ENCODE measurements around the gene SURF4.

The SURF4 gene

DNA sequence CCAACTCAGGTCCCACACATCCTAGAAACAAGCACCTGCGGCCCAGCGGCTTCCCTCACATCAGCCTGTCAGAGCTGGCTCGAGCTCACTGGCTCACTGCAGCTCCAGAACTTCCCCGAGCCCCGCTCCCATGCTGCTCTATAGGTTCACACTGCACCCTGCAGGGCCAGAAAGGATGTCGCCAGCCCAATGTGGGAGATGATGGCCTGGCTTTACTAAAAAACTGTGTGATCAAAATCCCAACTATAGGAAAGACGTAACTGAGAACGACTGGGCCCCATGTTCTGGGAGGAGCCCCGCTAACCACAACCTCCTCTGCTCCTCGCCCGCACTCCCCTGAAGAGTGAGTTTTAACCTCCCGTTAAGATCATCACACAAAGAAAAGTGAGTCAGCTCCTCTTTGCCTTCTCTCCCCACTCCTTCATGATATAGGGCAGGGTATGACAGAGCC lies 4.6 kb downstream of the SURF4 start:
- no peak for DNase-seq

DNA sequence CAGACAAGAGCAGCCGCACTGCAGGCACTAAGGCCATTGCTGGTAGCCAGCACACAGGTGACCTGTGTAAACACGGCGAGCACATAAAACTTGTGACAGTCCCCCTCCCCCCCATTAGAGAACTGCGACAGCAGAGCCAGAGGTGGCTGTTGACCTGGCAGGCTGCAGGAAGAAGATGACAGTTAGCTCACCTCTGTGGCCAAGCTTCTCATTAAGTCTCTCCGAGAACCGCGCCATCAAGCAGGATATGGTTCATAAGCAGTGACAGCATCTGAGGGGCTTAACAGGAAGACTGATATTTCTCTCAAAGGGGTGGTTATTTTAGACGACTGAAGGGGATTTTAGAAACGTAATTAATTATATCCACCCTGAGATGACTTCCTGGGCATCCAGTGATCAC lies 5.2 kb downstream of the SURF4 start:
- DNase-seq, result no peak

DNA sequence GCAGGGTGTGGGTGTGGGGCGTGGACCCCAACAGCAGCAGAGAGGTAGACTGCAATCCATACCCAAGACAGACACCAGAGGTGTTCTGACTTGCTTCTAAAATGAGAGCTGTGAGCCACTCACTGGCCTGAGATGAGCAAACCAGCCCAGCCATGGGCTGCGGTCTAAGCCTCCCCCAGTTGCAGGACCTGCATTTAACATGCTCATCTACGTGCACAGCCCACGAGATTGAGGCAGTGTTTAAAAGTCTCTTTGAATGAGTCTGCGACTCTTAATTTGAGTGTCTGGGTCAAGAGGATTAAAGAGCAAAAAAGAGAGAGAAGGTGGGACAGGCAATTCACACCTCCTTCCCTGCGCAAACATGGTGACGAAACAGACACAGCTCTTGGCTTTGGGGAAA lies 5.9 kb downstream of the SURF4 start:
- no peak for DNase-seq

DNA sequence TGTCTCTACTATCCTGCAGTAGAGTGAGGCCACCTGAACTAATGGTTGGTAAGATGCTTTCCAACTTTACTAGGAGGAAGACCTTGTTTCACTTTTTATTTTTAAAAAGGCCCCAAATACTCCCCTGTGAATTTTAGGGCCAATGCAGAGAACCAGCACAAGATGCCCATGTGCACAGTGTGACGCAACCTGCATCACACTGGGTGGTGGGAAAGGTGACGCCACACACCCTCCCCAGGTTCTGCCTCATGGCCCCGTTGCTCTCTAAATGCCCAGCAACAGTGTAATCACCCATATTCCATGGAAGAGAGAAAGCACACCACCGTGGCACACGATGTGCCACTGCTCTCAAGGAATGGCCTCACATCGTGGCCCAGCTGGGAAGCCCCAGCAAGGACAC lies 6.4 kb downstream of the SURF4 start:
- DNase-seq, result no peak

DNA sequence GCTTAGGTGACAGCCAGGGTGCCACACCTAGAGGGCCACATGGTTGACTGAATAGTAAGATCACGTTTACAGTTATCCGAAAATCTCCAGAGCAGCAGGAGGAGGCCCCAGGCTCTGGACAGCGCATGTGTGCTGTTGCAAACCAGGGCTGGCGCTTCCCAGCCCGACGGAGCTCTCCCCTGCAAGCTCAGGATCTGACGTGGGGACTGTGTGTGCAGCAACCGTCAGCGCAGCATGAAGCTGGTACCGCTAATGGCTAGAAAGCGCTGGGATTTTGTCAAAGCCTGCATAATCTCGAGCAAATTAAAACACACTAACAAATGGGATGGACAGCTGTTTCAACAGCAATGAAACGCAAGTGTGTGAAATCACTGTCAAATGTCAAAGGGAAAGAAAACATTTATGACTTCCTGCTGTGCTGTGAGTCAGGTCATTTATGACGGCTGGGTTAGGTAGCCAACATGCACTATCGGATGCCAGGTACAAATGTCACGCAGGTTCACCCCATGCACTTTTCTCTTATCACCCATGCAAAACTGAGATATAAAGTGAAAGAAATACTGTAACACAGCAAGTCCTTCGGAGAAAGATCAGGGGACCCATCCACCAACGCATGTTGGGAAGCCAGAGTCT lies 7.5 kb downstream of the SURF4 start:
- DNase-seq, result peak; percentile 72

DNA sequence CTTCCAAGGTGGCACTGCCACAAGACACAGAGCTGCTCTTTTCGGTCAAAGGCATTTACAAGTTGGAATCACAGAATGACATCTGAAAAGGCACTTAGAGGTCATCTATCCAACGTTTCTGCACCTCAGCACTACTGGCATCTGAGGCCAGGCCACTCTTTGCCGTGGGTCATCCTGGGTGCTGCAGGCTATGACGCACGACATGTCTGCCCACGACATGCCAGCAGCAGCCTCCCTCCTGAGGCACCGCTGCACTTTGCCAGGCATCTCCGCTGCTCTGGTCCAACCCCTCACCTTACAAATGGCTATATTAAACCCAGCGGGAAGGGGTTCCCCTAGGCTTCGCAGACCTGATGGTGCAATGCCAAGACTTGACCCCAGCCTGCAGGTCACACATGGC lies 8.1 kb downstream of the SURF4 start:
- no peak for DNase-seq

DNA sequence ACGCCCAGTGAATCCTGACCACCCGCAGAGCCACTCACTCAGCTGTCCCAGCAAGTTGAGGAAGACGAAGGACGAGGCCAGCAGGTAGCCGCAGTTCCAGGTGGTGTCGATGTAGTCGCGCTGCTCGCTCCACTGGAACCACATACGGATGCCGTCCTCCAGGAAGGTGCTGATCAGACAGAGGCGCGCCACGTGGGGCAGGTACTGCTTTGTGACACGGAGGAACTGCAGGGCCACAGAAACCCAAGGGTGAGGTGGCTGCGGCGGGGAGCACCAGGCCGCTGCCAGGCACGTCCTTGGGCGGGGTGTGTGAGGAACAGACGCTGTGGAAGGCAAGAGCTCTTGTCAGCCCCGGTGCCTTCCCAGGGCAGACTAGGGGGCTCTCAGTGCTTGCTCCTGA lies 8.6 kb downstream of the SURF4 start:
- DNase-seq, result no peak

DNA sequence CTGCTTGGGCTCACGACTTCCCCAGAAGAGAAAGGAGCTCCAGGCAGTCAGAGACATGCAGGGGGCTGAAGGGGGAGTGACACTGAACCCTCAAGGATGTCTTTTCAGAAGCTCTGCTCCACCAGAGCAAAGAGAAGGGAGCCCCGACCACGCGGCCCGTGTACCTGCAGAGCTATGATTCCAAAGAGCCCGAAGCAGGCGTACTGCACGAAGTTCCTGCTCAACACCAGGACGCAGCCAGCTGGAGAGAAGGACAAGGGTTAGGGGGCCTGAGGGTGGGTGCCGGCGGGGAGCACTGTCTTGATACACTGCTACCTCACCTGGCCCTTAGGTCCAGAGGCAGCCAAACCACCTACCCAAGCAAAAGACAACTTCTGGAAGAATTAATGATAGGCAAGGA lies 9.4 kb downstream of the SURF4 start:
- DNase-seq, result no peak

DNA sequence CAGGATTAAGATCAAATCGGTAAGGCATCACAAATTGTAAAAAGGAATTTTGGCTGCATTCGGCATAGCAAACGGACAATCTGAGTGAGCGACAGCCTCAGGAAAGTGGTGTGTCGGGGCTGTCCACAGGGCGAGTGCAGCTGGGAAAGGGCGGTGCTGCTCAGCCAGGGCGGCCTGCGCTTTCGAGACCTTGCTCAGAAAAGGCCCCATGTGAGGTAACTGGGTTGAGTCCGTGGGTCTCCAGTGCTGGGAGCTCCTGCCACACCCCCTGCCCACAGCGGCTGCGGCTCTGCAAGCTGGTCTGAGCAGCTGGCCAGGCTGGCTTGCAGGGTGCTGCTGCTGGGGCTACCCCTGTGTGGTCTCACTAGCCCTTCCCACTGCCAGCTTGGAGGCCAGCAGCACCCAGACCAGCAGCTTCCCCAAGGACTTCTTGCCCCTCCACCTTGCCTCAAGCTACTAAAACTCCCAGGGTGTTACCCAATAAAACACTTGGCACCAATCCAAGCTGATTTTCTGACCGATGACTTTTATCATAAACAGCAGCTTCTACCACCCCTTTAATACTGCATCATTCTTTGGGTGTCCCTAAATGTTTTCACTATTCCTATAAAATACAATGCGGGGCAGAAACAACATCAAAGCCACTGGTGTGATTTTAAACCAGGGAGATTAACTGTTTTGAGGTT lies 13.4 kb downstream of the SURF4 start:
- no peak for DNase-seq

DNA sequence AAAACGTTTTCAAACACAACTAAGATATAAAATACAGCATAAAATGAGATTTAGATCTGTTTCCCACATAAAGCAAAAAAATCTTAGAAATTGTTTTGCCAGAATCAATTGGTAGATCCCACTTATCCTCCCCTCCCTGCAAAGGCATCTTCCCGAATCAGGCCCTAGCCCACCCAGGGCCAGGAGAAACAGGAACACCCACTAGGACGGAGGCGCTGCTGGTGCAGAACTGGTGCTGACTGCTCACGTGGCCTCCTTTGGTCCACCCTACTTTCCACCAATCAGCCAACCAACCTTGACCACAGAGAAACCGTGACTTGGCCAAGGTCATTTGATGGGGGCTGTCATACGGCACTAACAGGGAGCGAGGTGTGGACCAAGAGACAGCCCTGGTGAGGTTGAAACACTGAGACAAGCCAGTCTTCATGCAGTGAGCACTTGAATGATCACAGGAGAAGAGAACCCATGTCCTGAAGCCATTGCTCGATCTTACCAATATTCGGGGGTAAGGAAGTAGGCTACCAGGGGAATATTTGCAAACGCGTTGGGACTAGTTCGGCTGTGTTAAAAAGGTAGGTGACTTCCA lies 14.3 kb downstream of the SURF4 start:
- DNase-seq, result no peak

DNA sequence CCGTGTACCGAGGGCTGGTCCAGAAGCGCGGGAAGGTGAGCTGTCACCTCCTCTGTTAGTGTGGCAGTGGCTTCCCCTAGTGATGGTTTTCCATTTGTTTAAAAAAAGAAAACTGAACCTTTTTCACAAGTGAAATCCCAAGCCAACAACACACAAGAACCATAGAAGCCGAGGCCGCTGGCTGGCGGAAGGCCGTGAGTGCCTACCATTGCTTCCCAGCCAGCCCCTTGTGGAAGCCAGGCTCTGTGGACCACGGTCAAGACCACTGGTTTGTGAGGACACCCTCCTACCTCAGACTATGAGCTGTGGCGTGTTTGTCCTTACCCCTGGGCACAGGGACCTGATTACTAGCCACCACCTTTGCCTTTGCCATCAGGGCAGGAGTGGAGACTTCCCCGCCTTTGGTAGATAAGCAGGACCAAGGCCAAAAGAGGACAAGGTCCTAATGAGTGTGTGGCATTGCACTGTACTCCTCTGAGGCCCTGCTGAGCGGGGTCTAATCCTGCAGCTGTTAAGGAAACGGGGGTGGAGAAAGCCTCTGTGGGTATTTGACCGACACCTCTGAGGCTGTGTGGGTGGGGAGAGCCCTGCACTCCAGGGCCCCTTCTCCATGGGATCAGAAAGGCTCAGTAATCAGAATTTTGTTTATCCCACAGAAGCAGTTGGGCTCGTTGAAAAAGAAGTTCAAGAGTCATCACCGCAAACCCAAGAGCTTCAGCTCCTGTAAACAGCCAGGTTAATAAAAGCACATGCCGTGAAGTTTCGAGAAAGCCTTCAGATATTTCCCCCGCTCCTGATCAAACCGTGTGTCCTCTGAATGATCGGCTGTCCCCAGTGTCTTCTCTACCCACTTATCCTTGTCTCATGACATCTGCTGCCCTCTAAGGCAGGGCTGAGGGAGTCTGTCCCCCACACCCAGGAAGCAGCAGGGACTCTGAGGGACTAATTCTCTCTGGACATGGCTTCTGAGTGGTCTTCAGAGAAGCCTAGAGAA lies 15.2 kb downstream of the SURF4 start:
- no peak for DNase-seq

DNA sequence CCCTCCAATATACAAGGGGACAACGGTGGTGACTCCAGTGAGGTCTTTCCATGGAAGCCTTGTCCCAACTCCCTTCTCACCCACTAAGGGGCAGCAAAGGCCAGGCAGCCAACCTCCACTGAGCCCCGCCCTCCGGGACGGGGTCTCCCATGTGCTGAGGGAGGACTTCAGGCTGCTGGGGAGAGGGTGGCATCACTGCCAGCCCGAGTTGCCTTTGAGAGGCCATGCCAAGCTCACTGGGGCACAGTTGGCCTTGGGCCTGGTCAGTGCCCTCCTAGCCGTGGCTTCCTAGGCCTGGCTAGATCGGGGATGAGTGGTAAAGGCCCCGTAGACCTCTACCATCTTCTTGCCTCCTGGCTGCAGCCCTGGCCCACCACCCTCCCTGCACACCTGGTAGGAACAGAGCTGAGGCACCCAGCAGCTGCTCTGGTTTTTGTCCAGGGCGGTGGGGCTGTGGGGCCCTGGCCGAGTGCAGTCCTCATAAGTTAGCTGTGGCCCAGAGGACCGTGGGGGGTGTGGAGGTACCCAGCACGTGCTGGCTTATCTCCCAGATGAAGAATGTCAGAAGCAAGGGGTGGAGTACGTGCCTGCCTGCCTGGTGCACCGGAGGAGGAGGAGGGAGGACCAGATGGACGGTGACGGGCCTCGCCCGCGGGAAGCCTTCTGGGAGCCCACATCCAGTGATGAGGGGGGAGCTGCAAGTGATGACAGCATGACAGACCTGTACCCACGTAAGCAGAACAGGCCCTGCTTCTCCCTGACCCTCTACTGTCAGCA lies 16.3 kb downstream of the SURF4 start:
- peak; percentile 16 for DNase-seq

DNA sequence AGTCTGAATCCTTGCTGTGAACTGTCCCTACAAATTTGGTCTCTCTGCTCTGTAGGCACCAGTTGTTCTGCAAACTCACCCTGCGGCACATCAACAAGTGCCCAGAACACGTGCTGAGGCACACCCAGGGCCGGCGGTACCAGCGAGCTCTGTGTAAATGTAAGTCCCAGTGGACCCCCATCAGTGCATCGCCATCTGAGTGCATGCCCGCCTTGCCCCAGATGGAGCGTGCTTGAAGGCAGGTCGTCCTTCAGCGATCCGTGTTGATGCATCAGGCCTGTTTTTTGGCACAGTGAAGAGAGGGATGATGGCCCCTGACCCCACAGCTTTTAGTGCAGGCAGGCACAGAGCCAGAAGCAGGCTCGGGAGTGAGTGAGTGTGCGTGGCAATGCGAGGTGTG lies 18.2 kb downstream of the SURF4 start:
- no peak for DNase-seq

DNA sequence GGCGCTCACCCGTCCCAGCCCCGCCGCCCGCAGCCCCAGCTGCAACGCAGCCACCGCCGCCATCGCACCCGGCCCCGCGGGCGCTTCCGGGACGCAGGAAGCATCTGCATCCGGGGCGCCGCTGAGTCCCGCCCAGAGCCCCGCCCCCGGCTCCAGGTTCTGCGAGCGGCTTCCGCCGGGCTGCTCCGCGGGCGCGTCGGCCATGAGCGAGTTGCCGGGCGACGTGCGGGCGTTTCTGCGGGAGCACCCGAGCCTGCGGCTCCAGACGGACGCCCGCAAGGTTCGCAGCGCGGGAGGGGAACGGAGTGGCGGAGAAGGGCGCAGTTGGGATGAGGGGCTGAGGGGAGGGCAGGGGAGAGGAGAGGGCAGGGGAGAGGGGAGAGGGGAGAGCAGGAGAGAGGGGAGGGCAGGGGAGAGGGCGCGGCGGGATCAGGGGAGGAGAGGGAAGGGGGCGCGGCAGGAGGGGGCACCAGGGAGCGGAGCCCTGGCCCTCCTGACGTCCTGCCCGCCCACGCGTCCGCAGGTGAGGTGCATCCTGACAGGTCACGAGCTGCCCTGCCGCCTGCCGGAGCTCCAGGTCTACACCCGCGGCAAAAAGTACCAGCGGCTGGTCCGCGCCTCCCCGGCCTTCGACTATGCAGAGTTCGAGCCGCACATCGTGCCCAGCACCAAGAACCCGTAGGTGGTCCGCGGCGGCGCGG lies 19.3 kb downstream of the SURF4 start, which contains the start of the genes SURF1 and SURF2:
Gene SURF1 (minus strand): TSS at position 97 of the 701 bp plus-strand sequence. CDS start 34 bp downstream, at position 63.
Gene SURF2 (plus strand): TSS at position 160 of the 701 bp plus-strand sequence. CDS start 43 bp downstream, at position 203.
- DNase-seq, result peak; percentile 62

DNA sequence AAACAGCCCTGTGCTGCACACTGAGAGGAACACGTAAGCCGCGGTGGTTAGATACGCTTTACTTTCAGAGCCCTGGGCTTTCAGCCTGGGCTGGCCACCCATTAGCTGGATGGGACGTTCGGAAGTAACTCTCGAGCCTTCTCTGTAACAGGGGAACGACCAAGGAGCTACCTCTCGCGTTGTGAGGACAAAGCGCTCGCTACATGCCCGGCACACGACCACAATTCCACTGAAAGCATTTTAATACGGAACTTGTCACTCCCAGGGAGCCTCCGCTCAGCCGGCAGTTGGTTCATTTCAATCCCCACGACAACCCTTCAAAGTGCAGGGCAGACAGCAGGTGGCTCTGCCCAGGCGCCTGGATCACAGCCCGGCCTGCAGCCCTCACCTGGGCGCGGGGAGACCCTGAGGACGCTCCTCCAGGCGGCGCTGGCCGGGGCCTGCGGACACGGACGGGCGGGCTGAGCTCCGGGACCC lies 19.9 kb downstream of the SURF4 start:
- no peak for DNase-seq

DNA sequence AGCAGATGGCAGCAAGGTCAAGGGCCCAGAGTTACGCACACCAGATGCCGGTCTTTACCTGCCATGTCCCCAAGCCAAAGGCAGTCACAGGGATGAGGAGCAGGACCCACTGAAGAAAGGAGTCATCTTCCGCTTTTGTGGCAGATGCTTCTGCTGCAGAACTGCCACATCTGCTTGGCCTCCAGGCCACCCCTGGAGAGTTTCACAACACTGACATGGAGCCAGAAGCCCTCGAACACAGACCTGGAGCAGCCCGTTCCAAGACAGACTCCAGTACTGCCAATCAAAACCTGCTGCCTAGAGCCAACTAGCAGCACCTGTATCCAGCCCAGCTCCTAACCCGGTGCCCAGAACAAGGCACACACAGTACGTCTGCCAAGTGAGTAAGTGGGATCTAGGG lies 21.1 kb downstream of the SURF4 start:
- no peak for DNase-seq

DNA sequence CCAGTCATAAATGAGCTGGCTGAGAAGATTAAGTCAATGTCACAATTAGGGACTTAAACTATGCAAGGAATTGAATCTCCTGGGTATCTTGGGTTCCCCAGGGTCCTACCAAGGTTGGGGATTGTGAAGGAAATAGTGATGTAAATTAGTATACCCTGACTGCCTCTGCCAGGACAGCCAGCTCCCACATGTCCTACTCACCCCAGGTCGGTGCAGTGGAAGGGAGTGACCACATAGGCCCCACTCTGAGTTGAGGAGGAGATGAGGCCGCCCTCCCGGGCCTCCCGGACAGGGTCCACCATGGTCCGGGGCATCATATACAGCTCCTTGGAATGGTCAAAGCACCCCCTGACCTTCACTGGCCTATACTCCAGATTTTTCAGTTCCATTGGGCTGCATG lies 22.3 kb downstream of the SURF4 start:
- DNase-seq, result no peak

DNA sequence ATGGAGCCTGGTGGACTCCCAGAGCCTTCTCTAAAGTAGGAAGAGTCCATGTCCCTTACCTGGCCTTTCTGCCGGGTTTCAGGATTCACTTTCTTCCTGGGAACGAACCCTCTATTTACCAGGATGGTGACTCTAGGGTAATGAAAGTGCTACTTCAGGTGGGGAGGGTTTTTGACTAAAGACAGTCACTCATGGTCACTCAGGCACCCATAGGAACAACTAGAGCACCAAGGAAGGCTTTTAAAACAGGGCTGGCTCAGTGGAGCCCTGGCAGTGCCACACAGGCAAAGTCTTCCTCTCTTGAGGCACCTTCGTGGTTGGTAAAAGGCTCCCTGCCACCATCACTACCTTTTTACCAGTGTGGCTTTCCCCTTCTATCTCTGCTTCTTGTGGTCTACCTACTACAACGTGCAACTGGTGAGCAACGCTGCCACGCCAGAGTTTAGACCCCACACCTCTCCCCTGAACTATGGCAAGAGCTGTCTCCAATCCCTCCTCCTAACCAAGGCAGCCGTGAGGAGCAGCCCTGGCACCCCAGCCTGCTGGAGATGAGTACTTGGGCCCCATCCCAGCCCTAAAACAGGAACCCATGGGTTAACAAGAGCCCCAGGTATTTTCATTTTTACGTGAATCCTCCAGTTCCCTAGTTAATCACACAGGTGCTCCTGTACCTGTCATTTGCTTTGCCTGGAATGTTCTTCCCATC lies 23.1 kb downstream of the SURF4 start:
- no peak for DNase-seq

DNA sequence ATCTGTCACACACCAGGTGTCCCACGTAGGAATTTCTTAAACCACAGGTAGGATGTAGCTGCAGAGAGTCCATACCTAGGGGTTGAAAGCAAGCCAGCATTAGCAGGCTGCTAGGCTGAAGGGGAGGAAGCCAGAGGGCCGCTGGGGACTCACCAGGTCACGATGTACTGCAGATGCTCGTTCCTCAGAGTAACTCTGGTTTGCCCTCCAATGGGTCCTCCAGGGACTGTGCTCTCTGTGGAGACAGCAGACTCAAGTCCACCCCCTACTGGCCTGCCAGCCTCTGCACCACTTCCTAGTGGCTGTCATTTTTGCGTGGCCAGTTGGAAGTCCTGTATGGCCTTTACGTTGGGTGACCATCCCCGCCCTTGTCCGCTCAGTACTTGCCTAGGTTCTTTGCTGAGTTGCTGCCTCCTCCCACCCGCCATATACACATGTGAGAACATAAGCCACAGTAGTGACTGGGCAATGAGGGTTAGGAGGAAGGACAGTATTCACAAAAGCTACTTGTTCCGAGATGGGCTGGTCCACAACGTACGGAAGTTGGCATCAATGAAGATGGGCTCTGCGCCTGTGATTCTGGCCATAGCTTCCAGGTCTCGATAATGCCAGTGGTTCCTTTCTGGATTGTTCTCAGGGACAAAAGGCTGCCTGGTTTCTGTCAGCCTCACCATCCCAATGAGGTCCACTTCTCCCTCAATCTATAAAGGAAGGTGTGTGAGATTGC lies 23.8 kb downstream of the SURF4 start:
- no peak for DNase-seq

DNA sequence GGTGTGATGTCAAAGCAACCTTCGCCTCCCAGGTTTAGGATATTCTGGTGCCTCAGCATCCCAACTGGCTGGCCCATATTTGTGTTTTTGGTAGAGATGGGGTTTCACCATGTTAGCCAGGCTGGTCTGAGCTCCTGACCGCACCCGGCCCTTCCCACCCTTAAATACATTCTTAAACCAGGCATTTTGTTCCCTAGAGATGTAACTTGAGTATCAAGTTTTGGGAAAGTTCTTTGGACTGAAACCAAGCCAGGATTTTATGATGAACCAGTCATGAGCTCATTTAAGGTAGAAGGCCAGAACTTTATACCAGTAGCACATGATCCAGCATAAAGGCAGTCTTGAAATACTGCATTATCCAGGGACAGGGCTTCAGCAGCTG lies 24.3 kb downstream of the SURF4 start:
- no peak for DNase-seq
